ENCODE data around the gene TPPP2. TPM values are rescaled to one million over a fixed set of nuclear protein-coding genes. Genes with fewer than 3 reads are reported as not detected.
"Not testable (repeated sequence)": the region's sequence is repeated elsewhere in the genome, so short reads cannot be mapped to it uniquely, and the experiment has no call there.

The TPPP2 gene
- polyA plus RNA-seq = under 1 TPM in 2 of 4 donors, not detected in 2; 0.10 to 0.34 TPM
- long read RNA-seq, donor 1 = 0 reads
- long read RNA-seq, donor 2 = 0 reads
- long read RNA-seq, donor 3 = 0 reads
- long read RNA-seq, donor 4 = 0 reads
- long read RNA-seq, donor 5 = 0 reads
- long read RNA-seq, donor 6 = 0 reads
- long read RNA-seq, donor 7 = 0 reads
- long read RNA-seq, donor 8 = 0 reads
- long read RNA-seq, donor 9 = 0 reads
- long read RNA-seq, donor 10 = 0 reads

DNA sequence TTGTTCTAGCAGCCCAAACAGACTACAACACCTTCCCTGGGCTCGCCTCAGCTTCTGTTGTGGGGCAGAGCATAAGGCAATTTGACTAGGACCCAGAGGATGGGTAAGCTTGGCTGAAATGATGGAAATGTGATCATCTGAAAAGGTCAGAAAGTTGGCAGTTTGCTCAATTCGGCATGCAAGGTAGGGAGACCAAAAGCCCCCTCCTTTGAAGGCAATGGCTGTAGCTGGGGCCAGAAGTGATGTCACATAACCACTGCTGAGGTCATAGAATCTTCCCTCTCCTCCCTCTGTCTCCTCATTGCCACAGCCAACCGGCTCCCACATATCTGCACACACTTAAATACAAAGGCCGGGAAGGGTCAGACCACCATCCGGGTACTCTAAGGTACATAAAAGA is at the start of gene TPPP2:
Gene TPPP2 (plus strand): TSS at position 301 of the 400 bp plus-strand sequence. CDS start 365 bp downstream, outside the sequence.
- no peak for FAIRE-seq
- Histone ChIP-seq H3K27ac (ENCODE audit: low read depth in 1 of 3, low read length in 2 of 3) (no peak within 1 kb of the TSS), H3K4me3 (ENCODE audit: low read depth in 1 of 3, low read length in 3 of 3) (no peak within 1 kb of the TSS), H3K9me3 (ENCODE audit: control insufficient read depth in 2 of 2, insufficient read depth in 1 of 2, low read depth in 1 of 2, low read length in 1 of 2) (no peaks in the 10 kb centered on the region), H3K36me3 (ENCODE audit: control insufficient read depth in 3 of 3, insufficient read depth in 2 of 3, low read depth in 1 of 3, low read length in 3 of 3) (no peaks in the 10 kb centered on the region), H3K27me3 (ENCODE audit: control insufficient read depth in 3 of 3, insufficient read depth in 3 of 3, low read length in 3 of 3) (no peaks in the 10 kb centered on the region), H3K4me1 (ENCODE audit: control insufficient read depth in 3 of 3, insufficient read depth in 2 of 3, low read depth in 1 of 3, low read length in 2 of 3) (no peaks in the 10 kb centered on the region)
- WGBS, 3 donors = 92 to 97% (median 94%) methylated on average over 5 of the region's 5 CpGs
- DNase-seq = no peak

DNA sequence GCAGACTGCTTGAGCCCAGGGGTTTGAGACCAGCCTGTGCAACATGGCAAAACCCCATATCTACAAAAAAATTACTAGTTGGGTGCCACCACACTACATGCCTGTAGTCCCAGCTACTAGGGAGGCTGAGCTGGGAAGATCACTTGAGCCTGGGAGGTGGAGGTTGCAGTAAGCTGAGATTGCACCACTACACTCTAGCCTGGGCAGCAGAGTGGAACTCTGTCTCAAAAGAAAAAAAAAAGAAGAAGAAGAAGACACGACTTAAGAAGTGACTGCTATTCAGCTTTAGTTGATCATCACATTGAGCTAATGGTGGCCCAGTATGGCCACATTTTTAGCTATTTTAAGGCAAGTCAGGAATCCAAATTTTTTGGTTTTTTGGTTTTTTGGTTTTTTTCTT is 49.1 kb upstream of the TPPP2 start:
- Histone ChIP-seq H3K4me1 (ENCODE audit: control insufficient read depth in 3 of 3, insufficient read depth in 2 of 3, low read depth in 1 of 3, low read length in 2 of 3) (peaks cover 0 to 5% (median 0%) of the 10 kb centered on the region in 3 donors), H3K36me3 (ENCODE audit: control insufficient read depth in 3 of 3, insufficient read depth in 2 of 3, low read depth in 1 of 3, low read length in 3 of 3) (no peaks in the 10 kb centered on the region), H3K4me3 (ENCODE audit: low read depth in 1 of 3, low read length in 3 of 3) (no peak overlapping the region), H3K27ac (ENCODE audit: low read depth in 1 of 3, low read length in 2 of 3) (no peak overlapping the region), H3K9me3 (ENCODE audit: control insufficient read depth in 2 of 2, insufficient read depth in 1 of 2, low read depth in 1 of 2, low read length in 1 of 2) (no peaks in the 10 kb centered on the region), H3K27me3 (ENCODE audit: control insufficient read depth in 3 of 3, insufficient read depth in 3 of 3, low read length in 3 of 3) (no peaks in the 10 kb centered on the region)
- no peak for DNase-seq
- FAIRE-seq = no peak
- 74 to 100% (median 85%) methylated on average over 1 of the region's 1 CpG for WGBS, 3 donors

DNA sequence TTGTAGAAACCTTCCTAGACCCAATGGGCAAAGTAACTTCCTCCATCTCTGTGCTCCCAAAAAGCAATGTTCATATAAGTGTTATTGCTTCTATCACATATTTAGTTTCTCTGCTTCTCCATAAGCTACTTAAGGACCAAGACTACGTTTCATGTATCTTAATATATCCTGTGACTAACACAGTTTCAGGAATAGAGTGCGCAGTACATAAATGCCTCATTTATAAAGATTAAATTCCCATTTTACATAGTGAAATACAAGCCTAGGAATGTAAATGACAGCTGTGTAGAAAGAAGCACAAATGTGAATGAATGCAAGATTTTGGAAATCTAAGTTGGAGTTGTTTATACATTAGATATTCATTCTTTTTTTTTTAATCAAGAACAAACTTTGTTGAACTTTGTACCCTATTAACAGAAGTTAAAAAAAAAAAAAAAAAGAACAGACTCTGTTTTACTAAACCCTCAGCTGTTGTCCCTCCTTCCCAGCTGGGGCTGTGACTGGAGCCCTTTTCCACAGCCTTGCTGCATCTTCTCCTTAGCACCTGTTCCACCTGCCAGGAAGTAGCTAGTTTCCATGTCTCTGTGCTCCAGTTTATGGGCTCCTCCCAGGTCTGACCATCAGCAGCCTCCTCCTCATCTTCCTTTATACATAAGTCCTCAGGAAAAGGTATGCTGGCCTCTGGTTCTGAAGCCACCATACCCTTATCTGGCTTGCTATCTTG is 47.2 kb upstream of the TPPP2 start:
- 46 to 62% (median 61%) methylated on average over 2 of the region's 2 CpGs for WGBS, 3 donors
- no peak overlapping the region for H3K27ac ChIP-seq (ENCODE audit: low read depth in 1 of 3, low read length in 2 of 3)
- H3K4me3 ChIP-seq (ENCODE audit: low read depth in 1 of 3, low read length in 3 of 3) = no peak overlapping the region
- no peaks in the 10 kb centered on the region for H3K36me3 ChIP-seq (ENCODE audit: control insufficient read depth in 3 of 3, insufficient read depth in 2 of 3, low read depth in 1 of 3, low read length in 3 of 3)
- DNase-seq (no peak), FAIRE-seq (no peak)
- H3K4me1 ChIP-seq (ENCODE audit: control insufficient read depth in 3 of 3, insufficient read depth in 2 of 3, low read depth in 1 of 3, low read length in 2 of 3) = peaks cover 0 to 5% (median 2%) of the 10 kb centered on the region in 3 donors
- H3K27me3 ChIP-seq (ENCODE audit: control insufficient read depth in 3 of 3, insufficient read depth in 3 of 3, low read length in 3 of 3) = no peaks in the 10 kb centered on the region
- no peaks in the 10 kb centered on the region for H3K9me3 ChIP-seq (ENCODE audit: control insufficient read depth in 2 of 2, insufficient read depth in 1 of 2, low read depth in 1 of 2, low read length in 1 of 2)

DNA sequence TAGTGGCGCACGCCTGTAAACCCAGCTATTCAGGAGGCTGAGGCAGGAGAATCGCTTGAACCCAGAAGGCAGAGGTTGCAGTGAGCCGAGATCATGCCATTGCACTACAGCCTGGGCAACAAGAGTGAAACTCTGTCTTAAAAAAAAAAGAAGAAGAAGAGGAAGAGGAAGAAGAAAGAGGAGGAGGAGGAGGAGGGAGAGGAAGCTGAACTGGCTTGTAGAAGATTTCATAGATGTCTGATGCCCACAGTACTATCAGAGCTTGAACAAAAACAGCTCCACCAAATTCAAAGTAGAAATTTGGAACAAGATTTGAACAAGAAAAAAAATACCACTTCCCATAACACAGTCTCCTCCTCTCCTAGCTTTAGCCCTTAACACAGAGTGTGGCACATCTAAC is 44.4 kb upstream of the TPPP2 start:
- FAIRE-seq; H3K27ac ChIP-seq (ENCODE audit: low read depth in 1 of 3, low read length in 2 of 3); H3K27me3 ChIP-seq (ENCODE audit: control insufficient read depth in 3 of 3, insufficient read depth in 3 of 3, low read length in 3 of 3); H3K36me3 ChIP-seq (ENCODE audit: control insufficient read depth in 3 of 3, insufficient read depth in 2 of 3, low read depth in 1 of 3, low read length in 3 of 3); H3K4me3 ChIP-seq (ENCODE audit: low read depth in 1 of 3, low read length in 3 of 3); H3K9me3 ChIP-seq (ENCODE audit: control insufficient read depth in 2 of 2, insufficient read depth in 1 of 2, low read depth in 1 of 2, low read length in 1 of 2); DNase-seq: not testable (repeated sequence)
- peaks cover 7 to 12% (median 8%) of the 10 kb centered on the region in 3 donors for H3K4me1 ChIP-seq (ENCODE audit: control insufficient read depth in 3 of 3, insufficient read depth in 2 of 3, low read depth in 1 of 3, low read length in 2 of 3)
- WGBS, 3 donors = 89 to 95% (median 91%) methylated on average over 4 of the region's 4 CpGs

DNA sequence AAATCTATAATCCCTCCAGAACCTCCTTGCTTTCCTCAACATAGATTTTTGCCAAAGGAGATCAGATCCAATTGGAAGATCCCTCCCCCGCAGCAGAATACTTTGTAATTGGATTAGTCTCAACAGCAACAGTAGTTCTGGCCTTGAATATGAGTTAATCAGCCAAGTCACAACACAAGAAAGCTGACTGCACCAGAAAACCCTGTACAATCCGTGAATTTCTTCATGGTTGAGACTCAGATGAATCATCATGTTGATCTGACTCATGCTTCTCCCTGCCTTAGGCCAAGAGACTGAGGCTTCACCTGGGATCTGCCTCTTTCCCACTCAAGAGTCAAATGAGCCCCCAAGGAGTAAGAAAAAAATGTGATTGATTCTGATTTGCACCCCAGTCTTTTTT is 43.2 kb upstream of the TPPP2 start:
- DNase-seq (peak in 1 of 2 donors; percentile 57), FAIRE-seq (no peak)
- no peaks in the 10 kb centered on the region for H3K27me3 ChIP-seq (ENCODE audit: control insufficient read depth in 3 of 3, insufficient read depth in 3 of 3, low read length in 3 of 3)
- no peak overlapping the region for H3K4me3 ChIP-seq (ENCODE audit: low read depth in 1 of 3, low read length in 3 of 3)
- 48 to 51% (median 49%) methylated on average over 2 of the region's 2 CpGs for WGBS, 3 donors
- H3K4me1 ChIP-seq (ENCODE audit: control insufficient read depth in 3 of 3, insufficient read depth in 2 of 3, low read depth in 1 of 3, low read length in 2 of 3) = peaks cover 8 to 17% (median 10%) of the 10 kb centered on the region in 3 donors
- no peaks in the 10 kb centered on the region for H3K9me3 ChIP-seq (ENCODE audit: control insufficient read depth in 2 of 2, insufficient read depth in 1 of 2, low read depth in 1 of 2, low read length in 1 of 2)
- H3K36me3 ChIP-seq (ENCODE audit: control insufficient read depth in 3 of 3, insufficient read depth in 2 of 3, low read depth in 1 of 3, low read length in 3 of 3) = peaks cover 0 to 3% (median 0%) of the 10 kb centered on the region in 3 donors
- no peak overlapping the region for H3K27ac ChIP-seq (ENCODE audit: low read depth in 1 of 3, low read length in 2 of 3)

DNA sequence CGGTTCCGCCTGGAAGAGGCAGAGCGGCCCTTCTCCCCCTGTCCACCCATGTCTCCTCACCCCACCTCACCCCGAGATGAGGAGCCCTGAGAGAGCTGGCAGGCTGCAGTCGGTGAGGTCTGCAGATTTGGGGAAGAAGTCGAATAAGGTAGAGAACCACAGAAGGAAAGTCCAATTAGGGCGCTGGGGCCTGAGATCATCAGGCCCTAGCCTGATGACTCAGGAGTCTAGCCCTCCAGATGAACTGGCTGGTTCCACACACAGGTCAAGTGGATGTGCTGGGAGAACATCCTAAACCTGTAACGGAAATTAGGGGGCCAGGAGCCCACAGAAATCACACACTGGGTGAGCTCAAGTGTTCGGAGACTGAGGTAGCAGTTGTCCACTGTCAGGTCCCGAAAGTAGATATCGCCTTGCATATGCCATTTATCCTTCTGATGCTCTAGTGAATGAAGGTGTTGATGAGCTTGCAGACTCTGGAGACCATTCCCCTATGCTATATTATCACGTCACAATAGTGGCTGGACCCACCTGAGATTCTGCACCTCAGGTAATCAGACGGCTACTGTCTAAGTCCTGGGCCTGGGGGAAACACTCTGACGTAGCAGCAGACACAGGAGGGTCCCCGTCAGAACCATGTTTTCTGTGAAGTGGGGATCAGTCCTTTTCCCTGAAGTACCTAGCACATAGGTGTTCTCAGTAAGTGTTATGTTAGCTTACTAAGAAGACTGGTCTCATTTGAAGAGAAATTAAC is 41.1 kb upstream of the TPPP2 start:
- DNase-seq (no peak), FAIRE-seq (no peak)
- Histone ChIP-seq H3K27ac (ENCODE audit: low read depth in 1 of 3, low read length in 2 of 3) (peak overlapping the region; percentile 83 to 95 (median 85)), H3K4me1 (ENCODE audit: control insufficient read depth in 3 of 3, insufficient read depth in 2 of 3, low read depth in 1 of 3, low read length in 2 of 3) (peaks cover 8 to 12% (median 10%) of the 10 kb centered on the region in 3 donors), H3K9me3 (ENCODE audit: control insufficient read depth in 2 of 2, insufficient read depth in 1 of 2, low read depth in 1 of 2, low read length in 1 of 2) (no peaks in the 10 kb centered on the region), H3K36me3 (ENCODE audit: control insufficient read depth in 3 of 3, insufficient read depth in 2 of 3, low read depth in 1 of 3, low read length in 3 of 3) (peaks cover 2 to 16% (median 7%) of the 10 kb centered on the region in 3 donors), H3K4me3 (ENCODE audit: low read depth in 1 of 3, low read length in 3 of 3) (peak overlapping the region in 1 of 3 donors; percentile 84), H3K27me3 (ENCODE audit: control insufficient read depth in 3 of 3, insufficient read depth in 3 of 3, low read length in 3 of 3) (no peaks in the 10 kb centered on the region)
- WGBS, 3 donors = 81 to 89% (median 87%) methylated on average over 15 of the region's 15 CpGs

DNA sequence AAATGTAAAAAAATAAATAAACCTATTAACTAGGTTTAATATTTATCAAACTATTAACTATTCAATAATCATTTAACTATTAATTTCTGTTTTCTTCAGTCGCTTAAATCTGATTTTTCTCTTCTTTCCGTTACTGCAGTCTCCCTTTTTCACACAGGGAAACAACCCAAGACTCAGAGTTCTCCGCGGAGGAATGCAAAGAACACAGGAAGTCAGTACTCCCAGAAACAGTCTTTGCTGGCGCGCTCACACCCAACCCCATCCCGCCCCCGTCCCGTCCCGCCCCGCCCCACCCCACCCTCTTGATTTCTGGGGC is 40.6 kb upstream of the TPPP2 start:
- Histone ChIP-seq H3K27me3 (ENCODE audit: control insufficient read depth in 3 of 3, insufficient read depth in 3 of 3, low read length in 3 of 3) (no peaks in the 10 kb centered on the region), H3K4me3 (ENCODE audit: low read depth in 1 of 3, low read length in 3 of 3) (peak overlapping the region in 2 of 3 donors; percentile 80 to 84), H3K9me3 (ENCODE audit: control insufficient read depth in 2 of 2, insufficient read depth in 1 of 2, low read depth in 1 of 2, low read length in 1 of 2) (no peaks in the 10 kb centered on the region), H3K27ac (ENCODE audit: low read depth in 1 of 3, low read length in 2 of 3) (peak overlapping the region; percentile 83 to 95 (median 85)), H3K4me1 (ENCODE audit: control insufficient read depth in 3 of 3, insufficient read depth in 2 of 3, low read depth in 1 of 3, low read length in 2 of 3) (peaks cover 8 to 12% (median 10%) of the 10 kb centered on the region in 3 donors), H3K36me3 (ENCODE audit: control insufficient read depth in 3 of 3, insufficient read depth in 2 of 3, low read depth in 1 of 3, low read length in 3 of 3) (peaks cover 5 to 19% (median 11%) of the 10 kb centered on the region in 3 donors)
- WGBS, 3 donors = 0 to 1% (median 0%) methylated on average over 9 to 11 of the region's 11 CpGs
- DNase-seq = no peak
- FAIRE-seq = no peak

DNA sequence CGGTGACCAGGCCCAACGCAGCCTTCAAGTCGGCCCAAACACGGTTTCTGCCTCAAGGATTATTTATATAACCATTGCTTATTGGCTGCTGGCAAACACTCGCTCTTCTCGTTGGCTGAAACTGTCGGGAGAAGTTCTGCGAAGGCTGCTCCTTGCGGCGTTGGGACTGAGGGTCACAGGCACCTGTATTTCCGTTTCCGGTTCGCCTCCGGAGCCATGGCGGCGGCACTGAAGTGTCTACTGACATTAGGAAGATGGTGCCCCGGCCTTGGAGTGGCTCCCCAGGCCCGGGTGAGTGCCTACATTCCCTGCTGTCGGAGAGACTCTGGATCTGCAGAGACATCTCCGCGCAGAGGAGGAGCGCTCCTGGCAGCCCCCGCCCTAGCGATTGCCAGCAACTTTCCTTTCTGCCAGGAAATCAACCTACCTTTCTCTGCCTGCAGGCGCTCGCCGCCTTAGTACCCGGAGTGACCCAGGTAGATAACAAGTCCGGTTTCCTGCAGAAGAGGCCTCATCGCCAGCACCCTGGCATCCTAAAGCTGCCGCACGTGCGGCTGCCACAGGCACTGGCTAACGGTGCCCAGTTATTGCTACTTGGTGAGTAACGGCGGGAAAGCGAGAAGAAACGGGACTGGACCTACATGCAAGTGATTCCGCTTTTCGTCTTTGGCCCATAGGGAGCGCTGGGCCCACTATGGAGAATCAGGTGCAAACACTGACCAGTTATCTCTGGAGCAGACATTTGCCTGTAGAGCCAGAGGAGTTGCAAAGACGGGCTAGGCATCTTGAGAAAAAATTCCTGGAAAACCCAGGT is 40.0 kb upstream of the TPPP2 start, which contains the start of gene METTL17:
Gene METTL17 (plus strand): TSS at position 194 of the 814 bp plus-strand sequence. CDS start 23 bp downstream, at position 217.
- FAIRE-seq (no peak), DNase-seq (peak; percentile 96)
- peak within 1 kb of the TSS; percentile 69 to 84 (median 80) for H3K4me3 ChIP-seq (ENCODE audit: low read depth in 1 of 3, low read length in 3 of 3)
- no peaks in the 10 kb centered on the region for H3K27me3 ChIP-seq (ENCODE audit: control insufficient read depth in 3 of 3, insufficient read depth in 3 of 3, low read length in 3 of 3)
- peaks cover 5 to 23% (median 15%) of the 10 kb centered on the region in 3 donors for H3K36me3 ChIP-seq (ENCODE audit: control insufficient read depth in 3 of 3, insufficient read depth in 2 of 3, low read depth in 1 of 3, low read length in 3 of 3)
- 0 to 1% (median 0%) methylated on average over 42 of the region's 42 CpGs for WGBS, 3 donors
- H3K27ac ChIP-seq (ENCODE audit: low read depth in 1 of 3, low read length in 2 of 3) = peak within 1 kb of the TSS; percentile 83 to 95 (median 85)
- H3K4me1 ChIP-seq (ENCODE audit: control insufficient read depth in 3 of 3, insufficient read depth in 2 of 3, low read depth in 1 of 3, low read length in 2 of 3) = peaks cover 8 to 13% (median 10%) of the 10 kb centered on the region in 3 donors
- no peaks in the 10 kb centered on the region for H3K9me3 ChIP-seq (ENCODE audit: control insufficient read depth in 2 of 2, insufficient read depth in 1 of 2, low read depth in 1 of 2, low read length in 1 of 2)
